Epithelial cell of esophagus (primary cell): ENCODE measurements around the gene TMEM176A.

ENCODE experiments used
- DNase-seq: peaks from one replicate; pipeline ENCODE4 v3.0.0; 2010; ENCODE audit warnings: low read depth
- H3K4me3 ChIP-seq: 2 replicates; pipeline ENCODE4 v1.5.1; 2011; ENCODE audit warnings: mild to moderate bottlenecking, low read length, control low read depth
- CTCF ChIP-seq: IDR thresholded peaks from 2 replicates; pipeline ENCODE4 v1.5.1; 2011; ENCODE audit warnings: low read depth, mild to moderate bottlenecking, low read length, control low read depth, inconsistent platforms; ENCODE audit not compliant: insufficient read depth; ENCODE audit errors: missing control alignments

TMEM176A gene

GRCh38 chr7:150787321-150788281 lies 13.0 kb upstream of the TMEM176A start:
- no peak for TF ChIP-seq CTCF
- no peak for DNase-seq
- no peak overlapping the region for H3K4me3 ChIP-seq

GRCh38 chr7:150788474-150789269 lies 11.9 kb upstream of the TMEM176A start:
- no peak for DNase-seq
- no peak for TF ChIP-seq CTCF
- no peak overlapping the region for H3K4me3 ChIP-seq

GRCh38 chr7:150790416-150791075 lies 10.0 kb upstream of the TMEM176A start:
- no peak overlapping the region for H3K4me3 ChIP-seq
- TF ChIP-seq CTCF: no peak
- DNase-seq: no peak

- H3K4me3 ChIP-seq: no peak overlapping the region
- no peak for DNase-seq
- no peak for TF ChIP-seq CTCF
Observed at GRCh38 chr7:150791304-150791703, 9.3 kb upstream of the TMEM176A start.

GRCh38 chr7:150791746-150792452 lies 8.7 kb upstream of the TMEM176A start:
- no peak for TF ChIP-seq CTCF
- no peak for DNase-seq
- no peak overlapping the region for H3K4me3 ChIP-seq

GRCh38 chr7:150793569-150794238 lies 6.9 kb upstream of the TMEM176A start:
- no peak for TF ChIP-seq CTCF
- no peak for DNase-seq
- no peak overlapping the region for H3K4me3 ChIP-seq
